NCI-H446 treated with DMSO at 0.1 percent for 48 hours (cell line): ENCODE results near the gene FANK1.
"Not testable (repeated sequence)": the region's sequence is repeated elsewhere in the genome, so short reads cannot be mapped to it uniquely, and the experiment has no call there.

Experiments used
- DNase-seq: peaks from one replicate; lab custom pipeline; 2025; lab: John Stamatoyannopoulos, UW

The FANK1 gene, protein sequence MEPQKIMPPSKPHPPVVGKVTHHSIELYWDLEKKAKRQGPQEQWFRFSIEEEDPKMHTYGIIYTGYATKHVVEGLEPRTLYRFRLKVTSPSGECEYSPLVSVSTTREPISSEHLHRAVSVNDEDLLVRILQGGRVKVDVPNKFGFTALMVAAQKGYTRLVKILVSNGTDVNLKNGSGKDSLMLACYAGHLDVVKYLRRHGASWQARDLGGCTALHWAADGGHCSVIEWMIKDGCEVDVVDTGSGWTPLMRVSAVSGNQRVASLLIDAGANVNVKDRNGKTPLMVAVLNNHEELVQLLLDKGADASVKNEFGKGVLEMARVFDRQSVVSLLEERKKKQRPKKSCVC

DNA sequence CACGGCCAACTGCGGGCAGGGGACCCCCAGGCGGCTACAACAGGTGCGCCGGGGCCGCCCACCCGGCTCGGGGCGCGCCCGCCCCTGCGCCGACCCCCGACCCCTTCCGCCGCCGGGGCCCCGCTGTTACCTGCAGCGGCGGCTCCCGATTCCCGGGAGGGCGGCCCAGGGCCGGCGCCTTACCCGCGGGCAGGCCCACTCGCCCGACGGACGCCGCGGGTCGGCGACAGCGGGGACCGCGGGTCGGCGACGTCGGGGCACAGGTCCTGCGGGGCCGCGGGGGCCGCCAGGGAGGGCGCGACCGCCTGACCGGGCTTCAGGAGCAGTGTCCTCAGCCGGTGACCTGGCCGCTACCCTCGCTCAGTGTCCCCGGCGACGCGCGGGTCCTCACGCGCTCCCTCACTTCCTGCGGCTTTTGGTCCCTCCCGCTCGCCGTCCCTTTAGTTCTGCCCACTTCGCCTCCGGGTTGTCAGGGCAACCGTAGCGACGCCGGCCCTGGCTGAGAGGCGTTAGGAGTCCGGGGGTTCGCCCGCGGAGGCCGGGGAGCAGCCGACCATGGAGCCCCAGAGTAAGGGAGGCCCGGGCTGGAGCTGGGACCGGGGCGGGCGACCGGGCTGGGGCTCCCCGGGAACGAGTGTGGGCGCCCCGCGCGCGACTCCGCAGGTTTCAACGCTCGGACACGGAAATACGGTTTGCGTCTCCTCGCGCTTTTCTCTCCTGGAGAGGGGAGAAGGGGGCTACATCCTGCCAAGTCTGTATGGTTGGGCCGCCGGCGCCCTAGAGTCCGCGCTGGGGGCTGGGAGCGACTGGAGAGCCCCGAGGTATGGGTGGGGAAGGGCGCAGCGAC, at the start of gene FANK1:
Gene FANK1, plus strand, starts transcription at position 477 of the 847 bp plus-strand sequence. Its CDS starts 79 bp downstream, at position 556.
- DNase-seq = not testable (repeated sequence)

- DNase-seq = no peak
These were observed 49.5 kb upstream of the FANK1 start for GRCh38 chr10:125846894-125847293.

- DNase-seq = no peak
These were observed 48.0 kb upstream of the FANK1 start for GRCh38 chr10:125848371-125848770.

DNA sequence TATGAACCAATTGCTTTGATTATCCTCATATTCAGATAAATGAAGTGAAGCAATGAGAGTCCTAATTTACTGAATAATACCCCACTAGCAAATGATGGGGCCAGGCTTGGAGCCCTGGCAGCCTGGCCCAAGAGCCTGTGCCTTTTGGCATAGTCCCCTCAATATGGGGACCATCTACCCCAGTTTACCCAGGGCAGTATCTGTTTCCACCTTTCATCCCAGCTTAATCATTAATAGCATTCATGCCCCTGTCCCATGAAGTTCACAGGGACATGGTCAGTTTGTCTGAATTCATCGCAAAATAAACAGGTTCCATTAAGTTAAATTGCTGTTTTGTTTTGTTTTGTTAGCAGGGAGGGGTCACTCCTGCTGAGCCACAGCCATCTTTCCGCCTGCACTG, 47.5 kb upstream of the FANK1 start:
- DNase-seq = no peak

- no peak for DNase-seq
These were observed 46.9 kb upstream of the FANK1 start for GRCh38 chr10:125849448-125849847.

GRCh38 chr10:125850766-125851731, 45.3 kb upstream of the FANK1 start:
- DNase-seq = no peak

DNA sequence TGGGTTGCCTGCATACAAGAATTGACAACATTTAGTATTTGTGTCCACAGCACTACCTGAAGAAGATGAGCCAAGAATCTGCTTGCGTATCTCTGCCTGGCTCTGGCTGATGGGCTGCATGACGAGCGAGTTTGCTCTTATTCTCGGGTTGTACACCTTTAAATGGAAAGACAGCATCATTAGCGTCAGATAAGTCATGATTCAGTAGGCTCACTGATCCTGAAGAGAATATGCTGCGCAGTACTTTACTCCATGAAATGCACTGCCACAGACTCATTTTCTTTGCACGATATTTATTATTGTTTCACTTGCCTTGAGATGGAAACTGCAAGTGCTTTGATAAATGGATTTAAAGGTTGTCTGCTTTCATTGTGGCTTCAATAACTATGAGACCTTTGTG, 43.9 kb upstream of the FANK1 start:
- DNase-seq = no peak

DNA sequence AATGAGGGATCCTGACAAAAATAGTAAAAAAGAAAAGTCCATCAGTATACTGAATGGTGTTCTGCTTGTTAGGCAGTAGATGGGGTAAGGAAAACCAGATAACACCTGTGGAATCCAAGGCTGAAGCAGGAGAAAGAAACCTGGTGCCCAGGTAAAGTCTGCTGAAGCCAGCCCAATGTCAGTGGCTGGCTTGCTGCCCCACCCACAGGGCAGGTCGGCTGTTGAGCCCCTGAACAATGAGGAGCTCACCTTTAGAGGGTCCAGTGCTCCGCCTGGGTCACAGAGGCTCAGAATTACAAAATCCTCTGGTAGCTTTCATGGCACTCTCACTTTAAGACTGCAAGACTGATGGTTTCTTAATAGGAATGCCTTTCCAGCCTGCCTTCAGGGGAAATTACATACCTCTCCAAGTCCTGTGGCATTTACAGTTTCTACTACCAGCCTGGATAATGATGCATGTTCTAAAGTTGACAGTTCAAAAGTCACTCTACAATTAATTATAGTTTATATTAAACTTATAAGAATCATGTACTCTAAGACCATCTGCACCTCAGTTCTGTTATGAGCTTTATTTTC, 39.1 kb upstream of the FANK1 start:
- no peak for DNase-seq

GRCh38 chr10:125859128-125859817, 37.1 kb upstream of the FANK1 start:
- no peak for DNase-seq

GRCh38 chr10:125865120-125865519, 31.2 kb upstream of the FANK1 start:
- DNase-seq = no peak

GRCh38 chr10:125866421-125867029, 29.8 kb upstream of the FANK1 start:
- DNase-seq = no peak

GRCh38 chr10:125868372-125868975, 27.9 kb upstream of the FANK1 start:
- no peak for DNase-seq

DNA sequence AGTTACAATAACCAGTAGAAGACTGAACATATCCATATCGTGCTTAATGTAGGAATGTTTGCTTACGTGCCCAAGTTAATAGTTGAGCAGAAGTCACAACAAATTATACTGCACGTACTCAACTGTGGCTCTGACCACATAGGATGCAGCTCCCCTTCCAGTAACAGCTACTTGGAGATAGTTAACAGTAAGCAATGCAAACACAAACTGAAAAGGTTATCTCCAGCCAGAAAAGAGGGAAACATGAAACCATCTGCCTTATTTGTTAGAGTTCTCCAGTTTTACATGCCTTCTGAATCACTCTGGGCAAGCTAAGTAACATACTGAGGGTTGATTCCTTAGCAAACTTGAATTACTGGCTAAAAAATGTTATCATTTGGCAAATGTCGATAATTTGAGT, 25.0 kb upstream of the FANK1 start:
- no peak for DNase-seq

DNA sequence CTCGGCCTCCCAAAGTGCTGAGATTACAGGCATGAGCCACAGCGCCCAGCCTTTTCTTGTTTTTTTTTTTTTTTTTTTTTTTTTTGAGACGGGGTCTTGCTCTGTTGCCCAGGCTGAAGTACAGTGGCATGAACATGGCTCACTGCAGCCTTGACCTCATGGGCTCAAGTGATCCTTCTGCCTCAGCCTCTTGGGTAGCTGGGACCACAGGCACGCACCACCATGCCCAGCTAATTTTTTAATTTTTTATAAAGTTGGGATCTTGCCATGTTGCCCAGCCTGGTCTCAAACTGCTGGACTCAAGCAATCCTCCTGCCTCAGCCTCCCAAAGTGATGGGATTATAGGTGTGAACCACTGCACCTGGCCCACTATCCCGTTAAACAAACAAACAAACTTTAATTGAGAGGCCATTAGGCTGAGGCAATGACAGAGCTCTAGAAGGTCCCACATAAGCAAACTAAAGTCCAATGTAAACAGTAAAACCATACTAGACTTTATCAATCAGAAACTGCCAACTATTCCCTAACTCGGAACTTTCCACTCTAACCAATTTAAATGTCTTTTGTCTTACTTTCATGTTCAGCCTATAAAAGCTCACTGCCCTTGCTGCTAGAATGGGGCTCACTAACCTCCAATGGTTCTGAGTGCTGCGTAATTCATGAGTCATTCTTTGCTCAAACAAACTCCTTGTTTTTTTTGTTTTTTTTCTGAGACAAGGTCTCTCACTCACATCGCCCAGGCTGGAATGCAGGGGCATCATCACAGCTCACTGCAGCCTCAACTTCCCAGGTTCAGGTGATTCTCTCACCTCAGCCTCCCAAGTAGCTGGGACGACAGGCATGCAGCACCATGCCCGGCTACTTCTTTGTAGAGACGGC, 17.2 kb upstream of the FANK1 start:
- no peak for DNase-seq

GRCh38 chr10:125880719-125881118, 15.6 kb upstream of the FANK1 start:
- DNase-seq = no peak

GRCh38 chr10:125881192-125881591, 15.2 kb upstream of the FANK1 start, which contains the start of gene DHX32:
DHX32 (minus strand) TSS chr10:125881292; CDS start chr10:125880824, 468 bp downstream.
- DNase-seq = no peak

- DNase-seq = no peak
These were observed 13.8 kb upstream of the FANK1 start for GRCh38 chr10:125882596-125882995.

- DNase-seq = no peak
These were observed 13.2 kb upstream of the FANK1 start for GRCh38 chr10:125883211-125883610.

DNA sequence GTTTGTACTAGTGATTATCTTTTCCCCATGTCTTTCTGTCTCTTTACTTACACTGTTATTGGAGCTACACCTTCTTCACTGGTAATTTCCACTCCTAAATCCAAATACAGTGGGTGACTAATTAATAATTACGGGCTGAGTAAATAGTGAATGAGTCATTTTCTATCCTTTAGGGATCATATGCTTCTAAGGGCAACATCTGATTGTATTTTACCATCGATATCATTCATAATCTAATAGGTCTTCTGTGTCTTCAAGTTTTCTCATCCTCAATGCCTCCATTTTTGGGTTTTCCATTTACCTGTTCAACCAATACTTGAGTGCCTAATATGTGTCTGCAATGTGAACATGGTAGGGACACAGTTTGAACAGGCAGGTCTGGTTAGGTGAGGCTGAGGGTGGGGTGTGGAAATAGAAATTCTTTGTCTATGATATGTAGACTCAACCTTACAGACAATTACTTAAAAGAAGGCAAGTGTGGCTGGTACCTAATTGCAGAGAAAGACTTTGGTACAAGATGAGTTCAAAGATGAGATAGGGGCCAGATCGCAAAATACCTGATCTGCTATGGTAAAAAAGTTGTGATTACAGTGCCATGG, 9.4 kb upstream of the FANK1 start:
- DNase-seq = no peak
